Uterus (tissue), 2 donors: ENCODE results near the gene ATP11B.

ENCODE experiments used
- POLR2A ChIP-seq, 2 donors: fragments of 450-650 bp; IDR thresholded peaks; one replicate each; pipeline ENCODE4 v1.6.1; 2016; ENCODE audit warnings: antibody characterized with exemption in 2 of 2, mild to moderate bottlenecking in 1 of 2, moderate library complexity in 1 of 2
- TF ChIP-seq, protein P1 (sequence below), 4 experiments: fragments of 200-600 bp in 2 of 4; fragments of 450-650 bp in 2 of 4; sonication (generic) in 2 of 4; IDR thresholded peaks; one replicate each; pipeline ENCODE4 v1.5.1; 2016 to 2019; ENCODE audit warnings: antibody characterized with exemption in 4 of 4, mild to moderate bottlenecking in 2 of 4, moderate library complexity in 1 of 4

DNA sequence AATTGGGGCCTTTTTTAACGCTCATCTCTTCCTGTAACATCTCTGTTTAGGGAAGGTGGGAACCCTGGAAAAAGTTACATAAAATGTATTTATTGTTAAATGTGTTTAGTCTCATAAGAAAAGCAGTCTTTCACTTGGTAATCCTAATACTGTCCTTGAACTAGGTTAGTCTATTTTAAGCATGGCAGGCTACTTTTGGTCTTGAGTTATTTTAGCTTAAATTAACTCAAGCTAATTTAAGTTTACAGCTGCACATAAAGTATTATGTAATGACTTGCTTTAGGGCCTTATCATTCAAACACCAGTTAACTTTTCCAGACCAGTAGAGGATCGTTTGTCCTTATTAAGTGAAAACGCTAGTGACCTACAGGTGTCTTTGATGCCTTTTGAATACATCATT, 123.8 kb downstream of the ATP11B start:
- TF ChIP-seq, protein P1, sequence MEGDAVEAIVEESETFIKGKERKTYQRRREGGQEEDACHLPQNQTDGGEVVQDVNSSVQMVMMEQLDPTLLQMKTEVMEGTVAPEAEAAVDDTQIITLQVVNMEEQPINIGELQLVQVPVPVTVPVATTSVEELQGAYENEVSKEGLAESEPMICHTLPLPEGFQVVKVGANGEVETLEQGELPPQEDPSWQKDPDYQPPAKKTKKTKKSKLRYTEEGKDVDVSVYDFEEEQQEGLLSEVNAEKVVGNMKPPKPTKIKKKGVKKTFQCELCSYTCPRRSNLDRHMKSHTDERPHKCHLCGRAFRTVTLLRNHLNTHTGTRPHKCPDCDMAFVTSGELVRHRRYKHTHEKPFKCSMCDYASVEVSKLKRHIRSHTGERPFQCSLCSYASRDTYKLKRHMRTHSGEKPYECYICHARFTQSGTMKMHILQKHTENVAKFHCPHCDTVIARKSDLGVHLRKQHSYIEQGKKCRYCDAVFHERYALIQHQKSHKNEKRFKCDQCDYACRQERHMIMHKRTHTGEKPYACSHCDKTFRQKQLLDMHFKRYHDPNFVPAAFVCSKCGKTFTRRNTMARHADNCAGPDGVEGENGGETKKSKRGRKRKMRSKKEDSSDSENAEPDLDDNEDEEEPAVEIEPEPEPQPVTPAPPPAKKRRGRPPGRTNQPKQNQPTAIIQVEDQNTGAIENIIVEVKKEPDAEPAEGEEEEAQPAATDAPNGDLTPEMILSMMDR (IDR thresholded peaks at IDR 0.05), result no peak
- TF ChIP-seq POLR2A (IDR thresholded peaks at IDR 0.05), result no peak
